Right ventricle myocardium superior (tissue), 1 donor: ENCODE measurements around the gene CAST. TPM values are rescaled to one million over a fixed set of nuclear protein-coding genes. Genes with fewer than 3 reads are reported as not detected.

Experiments
- ATAC-seq: fragments of 200-7000 bp; cut with Tn5 transposase; one replicate; pipeline ENCODE4 v1.9.1; 2020; ENCODE audit warnings: mild to moderate bottlenecking; ENCODE audit not compliant: poor library complexity
- DNase-seq: peaks from one replicate; pipeline ENCODE4 v3.0.0-alpha.2; 2020
- intact Hi-C: fragments of 100-400 bp; cut with DNase I; formaldehyde crosslinking; loops from one replicate; pipeline ENCODE4 v1.11.2; 2022
- total RNA-seq: library from RNA; stranded (reverse); fragmentation: NEBNext Ultra II Directional; extraction: Animal tissue kit (Norgen Biotek cat#: 25700); gene quantifications from one replicate; pipeline ENCODE4 v1.2.1, GENCODE V29; 2021
- donor health status: DM: no; HTN: yes; CAD: no; lungs with severe emphysema.

The CAST gene
- total RNA-seq, 1 donor from 2014 or later: 501 TPM

GRCh38 chr5:96692441-96692840, 30.3 kb downstream of the CAST start:
- DNase-seq (no peak), ATAC-seq (peak; percentile 9)
- intact Hi-C loops: no loop called here

- no peak for ATAC-seq
- intact Hi-C loops: no loop called here
Measured at GRCh38 chr5:96699186-96699820, 37.1 kb downstream of the CAST start.

GRCh38 chr5:96702503-96703383, 40.6 kb downstream of the CAST start:
- intact Hi-C loops: no loop called here
- ATAC-seq (peak; percentile 97), DNase-seq (peak; percentile 97)

More at GRCh38 chr5:96699186-96699820, 37.1 kb downstream of the CAST start:
- DNase-seq: no peak

GRCh38 chr5:96703384-96703920, 41.3 kb downstream of the CAST start:
- intact Hi-C loops: no loop called here
- DNase-seq (no peak), ATAC-seq (no peak)

GRCh38 chr5:96703995-96704394, 41.8 kb downstream of the CAST start:
- intact Hi-C loops: no loop called here
- ATAC-seq (no peak), DNase-seq (no peak)

GRCh38 chr5:96706433-96707111, 44.4 kb downstream of the CAST start:
- ATAC-seq (peak; percentile 3), DNase-seq (no peak)

GRCh38 chr5:96708600-96708999, 46.4 kb downstream of the CAST start:
- DNase-seq: no peak
- intact Hi-C loops: loop anchor here (5.0 kb wide), 1 partner anchor 34 kb away; no protein-coding TSS in a partner anchor
- ATAC-seq: no peak

More at GRCh38 chr5:96706433-96707111, 44.4 kb downstream of the CAST start:
- intact Hi-C loops: loop anchor here (5.0 kb wide), 1 partner anchor 36 kb away; no protein-coding TSS in a partner anchor

- ATAC-seq (peak; percentile 37), DNase-seq (no peak)
- intact Hi-C loops: loop anchor here (5.0 kb wide), 1 partner anchor 33 kb away; no protein-coding TSS in a partner anchor
Measured at GRCh38 chr5:96709152-96709821, 47.1 kb downstream of the CAST start.

- intact Hi-C loops: no loop called here
- no peak for DNase-seq
- no peak for ATAC-seq
Measured at GRCh38 chr5:96712100-96712746, 50.0 kb downstream of the CAST start.

- peak; percentile 3 for ATAC-seq
- intact Hi-C loops: no loop called here
- no peak for DNase-seq
Measured at GRCh38 chr5:96714450-96714849, 52.3 kb downstream of the CAST start.

- no peak for DNase-seq
- intact Hi-C loops: no loop called here
- ATAC-seq: peak; percentile 85
Measured at GRCh38 chr5:96714951-96715451, 52.8 kb downstream of the CAST start.

GRCh38 chr5:96716007-96716406, 53.8 kb downstream of the CAST start:
- intact Hi-C loops: no loop called here
- no peak for ATAC-seq
- no peak for DNase-seq

GRCh38 chr5:96716716-96717115, 54.5 kb downstream of the CAST start:
- DNase-seq (no peak), ATAC-seq (no peak)
- intact Hi-C loops: no loop called here

- no peak for ATAC-seq
- no peak for DNase-seq
- intact Hi-C loops: no loop called here
Measured at GRCh38 chr5:96717874-96718273, 55.7 kb downstream of the CAST start.

- ATAC-seq (peak; percentile 55), DNase-seq (peak; percentile 71)
- intact Hi-C loops: no loop called here
Measured at GRCh38 chr5:96718635-96719077, 56.5 kb downstream of the CAST start.

- intact Hi-C loops: no loop called here
- no peak for DNase-seq
- no peak for ATAC-seq
Measured at GRCh38 chr5:96720408-96720807, 58.2 kb downstream of the CAST start.

GRCh38 chr5:96721351-96721977, 59.3 kb downstream of the CAST start:
- intact Hi-C loops: no loop called here
- peak; percentile 48 for DNase-seq
- peak; percentile 37 for ATAC-seq
